Esophagus muscularis mucosa (tissue), 4 donors: ENCODE measurements around the gene NHSL1.

Source experiments
- CTCF ChIP-seq, 3 experiments: fragments of 200-600 bp in 2 of 3; fragments of 450-650 bp in 1 of 3; sonication (generic) in 2 of 3; IDR thresholded peaks; one replicate each; pipeline ENCODE4 v1.5.1; 2017 to 2019; ENCODE audit warnings: antibody characterized with exemption in 3 of 3, mild to moderate bottlenecking in 2 of 3, moderate library complexity in 1 of 3
- EP300 ChIP-seq: sonication (generic); formaldehyde crosslinking; IDR thresholded peaks from one replicate; pipeline ENCODE4 v1.6.1; 2017; ENCODE audit warnings: antibody characterized with exemption
- POLR2A ChIP-seq: fragments of 450-650 bp; IDR thresholded peaks from one replicate; pipeline ENCODE4 v1.6.1; 2017; ENCODE audit warnings: antibody characterized with exemption, moderate library complexity, mild to moderate bottlenecking, low read depth
- POLR2AphosphoS5 ChIP-seq, 2 donors: sonication (generic); formaldehyde crosslinking; IDR thresholded peaks; one replicate each; pipeline ENCODE4 v1.6.1; 2017; ENCODE audit warnings: antibody characterized with exemption in 2 of 2

- TF ChIP-seq CTCF (IDR thresholded peaks at IDR 0.05): no peak
- no peak for TF ChIP-seq POLR2A
- no peak for TF ChIP-seq POLR2AphosphoS5 (IDR thresholded peaks at IDR 0.05)
- no peak for TF ChIP-seq EP300
Measured at GRCh38 chr6:138406443-138406842, 92.9 kb downstream of the NHSL1 start.
